Panc1 (cell line): ENCODE data around the gene SPECC1.

Experiments used
- CTCF ChIP-seq: fragments of 450-650 bp; IDR thresholded peaks from 2 replicates; pipeline ENCODE4 v1.5.1; 2017; ENCODE audit warnings: mild to moderate bottlenecking
- POLR2AphosphoS5 ChIP-seq: IDR thresholded peaks from 2 replicates; pipeline ENCODE4 v1.6.1; 2012; ENCODE audit warnings: mild to moderate bottlenecking, low read depth, low read length, moderate library complexity

GRCh38 chr17:20281860-20282259 is 272.7 kb downstream of the SPECC1 start:
- no peak for TF ChIP-seq CTCF
- TF ChIP-seq POLR2AphosphoS5 = no peak
